ENCODE measurements around the gene SIRT6. TPM values are rescaled to one million over a fixed set of nuclear protein-coding genes. Genes with fewer than 3 reads are reported as not detected.

Gene SIRT6
- total RNA-seq, 2 donors from 2014 or later = 13.2 to 54.1 TPM

DNA sequence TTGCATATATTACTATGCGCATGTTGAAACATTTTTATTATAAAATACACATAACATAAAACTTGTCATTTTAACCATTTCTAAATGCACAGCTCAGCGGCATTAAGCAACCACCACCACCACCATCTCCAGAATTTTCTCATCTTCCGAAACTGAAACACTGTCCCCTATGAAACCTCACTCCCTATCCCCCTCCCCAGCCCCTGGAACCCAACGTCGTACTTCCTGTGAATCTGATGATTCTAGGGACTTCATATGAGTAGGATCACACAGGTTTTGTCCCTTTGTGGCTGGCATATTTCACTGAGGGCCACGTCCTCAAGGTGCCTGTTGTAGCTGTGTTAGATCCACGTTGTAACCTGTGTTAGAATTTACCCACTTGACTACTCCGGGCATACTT is 57.7 kb downstream of the SIRT6 start:
- WGBS, 2 donors = 44 to 47% methylated on average over 8 of the region's 8 CpGs
- Histone ChIP-seq H3K4me1 (peaks cover 16% of the 10 kb centered on the region), H3K9me3 (no peaks in the 10 kb centered on the region), H3K36me3 (replicated peaks in 1 of 2; ENCODE audit: insufficient read depth in 1 of 2, low read depth in 2 of 2) (no peaks in the 10 kb centered on the region), H3K27ac (peak overlapping the region in 1 of 4 donors; percentile 67), H3K27me3 (no peaks in the 10 kb centered on the region), H3K4me3 (no peak overlapping the region)
- no peak for ATAC-seq
- intact Hi-C loops (cut with DNase I) = no loop called here
- TF ChIP-seq CTCF (IDR thresholded peaks at IDR 0.05) (no peak), POLR2A (IDR thresholded peaks at IDR 0.05) (no peak)
- DNase-seq = no peak

Small RNA genes lying within 50 kb of the gene (small RNA-seq; reads per million reads assigned to genes)
- not detected for gene RF00017

Other genes with a start within 250 kb of the SIRT6 start
- gene NMRK2, start 249.5 kb downstream of the SIRT6 start, total RNA-seq = not detected
- 10 to 100 TPM; 44.5 to 47.7 TPM for gene DAPK3, start 211.5 kb downstream of the SIRT6 start, total RNA-seq
- gene EEF2, start 197.1 kb downstream of the SIRT6 start, total RNA-seq = 1,000 to 10,000 TPM; 1,656 to 1,704 TPM
- gene PIAS4, start 174.8 kb downstream of the SIRT6 start, total RNA-seq = 10 to 100 TPM; 12.7 to 17.1 TPM
- gene ZBTB7A, start 115.7 kb downstream of the SIRT6 start, total RNA-seq = 10 to 100 TPM; 30.9 to 31.3 TPM
- gene MAP2K2, start 58.4 kb downstream of the SIRT6 start, total RNA-seq = 10 to 100 TPM; 56.8 to 92.0 TPM
- gene CREB3L3, start 28.9 kb downstream of the SIRT6 start, total RNA-seq = under 1 TPM in 1 of 2 donors, not detected in 1; 0.52 TPM
- gene ANKRD24, start 126 bp upstream of the SIRT6 start, total RNA-seq = 1 to 10 TPM; 2.1 to 3.6 TPM
- gene EBI3, start 47.0 kb upstream of the SIRT6 start, total RNA-seq = 10 to 100 TPM in 1 of 2 donors, under 1 TPM in 1; 0.99 to 27.5 TPM
- gene YJU2, start 64.5 kb upstream of the SIRT6 start, total RNA-seq = 10 to 100 TPM; 15.5 to 20.2 TPM
- not detected for gene SHD, start 96.7 kb upstream of the SIRT6 start, total RNA-seq
- not detected for gene TMIGD2, start 119.8 kb upstream of the SIRT6 start, total RNA-seq
- not detected for gene FSD1, start 122.0 kb upstream of the SIRT6 start, total RNA-seq
- 10 to 100 TPM; 17.9 to 31.0 TPM for gene STAP2, start 156.3 kb upstream of the SIRT6 start, total RNA-seq
- 1 to 10 TPM in 1 of 2 donors, under 1 TPM in 1; 0.99 to 7.5 TPM for gene MPND, start 161.0 kb upstream of the SIRT6 start, total RNA-seq
- gene SH3GL1, start 218.0 kb upstream of the SIRT6 start, total RNA-seq = 10 to 100 TPM; 20.4 to 22.6 TPM
- gene CHAF1A, start 220.1 kb upstream of the SIRT6 start, total RNA-seq = 1 to 10 TPM; 3.4 to 6.3 TPM